Putamen (tissue), 1 donor: Measurements from ENCODE around the gene APRT.

ENCODE experiments used
- DNase-seq: peaks from one replicate; pipeline ENCODE4 v3.0.0-alpha.2; 2016; ENCODE audit warnings: low spot score

The APRT gene

GRCh38 chr16:88807626-88808453 lies 3.9 kb downstream of the APRT start:
- DNase-seq, result no peak

- no peak for DNase-seq
Measured at GRCh38 chr16:88807142-88807625, 4.5 kb downstream of the APRT start.

GRCh38 chr16:88806491-88807111 lies 5.1 kb downstream of the APRT start:
- no peak for DNase-seq

GRCh38 chr16:88805887-88806393 lies 5.8 kb downstream of the APRT start:
- DNase-seq, result no peak

- DNase-seq, result no peak
Measured at GRCh38 chr16:88805340-88805715, 6.4 kb downstream of the APRT start.

GRCh38 chr16:88804552-88805339 lies 7.0 kb downstream of the APRT start:
- no peak for DNase-seq

- DNase-seq, result no peak
Measured at GRCh38 chr16:88804173-88804551, 7.6 kb downstream of the APRT start.

GRCh38 chr16:88803264-88803987 lies 8.3 kb downstream of the APRT start, which contains the start of gene CDT1:
Gene CDT1, plus strand, starts transcription at chr16:88803789. Its CDS starts 43 bp downstream, at chr16:88803832.
- peak; percentile 82 for DNase-seq

- no peak for DNase-seq
Measured at GRCh38 chr16:88800277-88800592, 11.5 kb downstream of the APRT start.

- DNase-seq, result no peak
Measured at GRCh38 chr16:88799569-88800276, 12.0 kb downstream of the APRT start.

GRCh38 chr16:88798772-88799455 lies 12.8 kb downstream of the APRT start:
- no peak for DNase-seq

GRCh38 chr16:88798073-88798472 lies 13.7 kb downstream of the APRT start:
- no peak for DNase-seq

GRCh38 chr16:88796278-88796677 lies 15.4 kb downstream of the APRT start:
- DNase-seq, result no peak

- DNase-seq, result no peak
Measured at GRCh38 chr16:88793251-88793954, 18.3 kb downstream of the APRT start.

- no peak for DNase-seq
Measured at GRCh38 chr16:88792668-88793250, 19.0 kb downstream of the APRT start.

- no peak for DNase-seq
Measured at GRCh38 chr16:88792078-88792550, 19.6 kb downstream of the APRT start.

GRCh38 chr16:88790312-88791211 lies 21.2 kb downstream of the APRT start:
- DNase-seq, result no peak

- no peak for DNase-seq
Measured at GRCh38 chr16:88789594-88789993, 22.1 kb downstream of the APRT start.
